IMR-90 (cell line): ENCODE measurements around the gene ERRFI1. TPM values are rescaled to one million over a fixed set of nuclear protein-coding genes. Genes with fewer than 3 reads are reported as not detected.

Experiments used
- ATAC-seq: fragments of 200-7000 bp; cut with Tn5 transposase; 2 replicates; pipeline ENCODE4 v1.9.1; 2020; ENCODE audit warnings: low read depth, mild to moderate bottlenecking, moderate library complexity
- BruUV-seq: library from RNA; stranded (reverse); fragments of 400-500 nt; replicated peaks from 2 replicates; lab custom pipeline; 2021; lab: Mats Ljungman, UMichigan
- CTCF ChIA-PET: fragments of 300-600 bp; formaldehyde crosslinking; extraction: SDS; loops from one replicate; lab custom pipeline; 2021; ENCODE audit warnings: antibody characterized with exemption; lab: Yijun Ruan, JAX
- POLR2A ChIA-PET: fragments of 300-600 bp; sonication (Branson Sonifier 250); formaldehyde crosslinking; loops from one replicate; lab custom pipeline; 2022; ENCODE audit warnings: antibody characterized with exemption; ENCODE audit not compliant: unreplicated experiment; lab: Charles Lee
- DNase-seq: peaks from one replicate; pipeline ENCODE4 v3.0.0; 2013
- H2AFZ ChIP-seq: replicated peaks from 2 replicates; pipeline ENCODE3; 2013; ENCODE audit warnings: low read length, mild to moderate bottlenecking; ENCODE audit not compliant: poor library complexity
- H2AK5ac ChIP-seq: 2 replicates; pipeline ENCODE4 v1.6.1; 2013; ENCODE audit warnings: low read depth, low read length, inconsistent platforms
- H2AK9ac ChIP-seq: replicated peaks from 2 replicates; pipeline ENCODE3; 2013; ENCODE audit warnings: mild to moderate bottlenecking, low read depth, low read length, moderate library complexity; ENCODE audit not compliant: poor library complexity
- H2BK120ac ChIP-seq: 2 replicates; pipeline ENCODE4 v1.6.1; 2013; ENCODE audit warnings: low read depth, low read length, inconsistent platforms
- H2BK15ac ChIP-seq: 3 replicates; pipeline ENCODE4 v1.6.1; 2013; ENCODE audit warnings: low read depth, low read length, inconsistent platforms
- H2BK20ac ChIP-seq: 2 replicates; pipeline ENCODE4 v1.6.1; 2013; ENCODE audit warnings: low read depth, mild to moderate bottlenecking, inconsistent platforms, low read length, moderate library complexity
- H2BK5ac ChIP-seq: 2 replicates; pipeline ENCODE4 v1.6.1; 2013; ENCODE audit warnings: mild to moderate bottlenecking, low read depth, low read length, inconsistent platforms; ENCODE audit not compliant: poor library complexity, severe bottlenecking
- H3K14ac ChIP-seq: replicated peaks from 2 replicates; pipeline ENCODE4 v1.6.1; 2013; ENCODE audit warnings: low read depth, low read length, inconsistent platforms
- H3K18ac ChIP-seq: 2 replicates; pipeline ENCODE4 v1.6.1; 2013; ENCODE audit warnings: low read depth, low read length, control low read depth
- H3K23ac ChIP-seq: 2 replicates; pipeline ENCODE4 v1.6.1; 2013; ENCODE audit warnings: low read depth, low read length, inconsistent platforms
- H3K27ac ChIP-seq: 2 replicates; pipeline ENCODE4 v1.5.1; 2013; ENCODE audit warnings: mild to moderate bottlenecking, control low read depth, low read length; ENCODE audit not compliant: insufficient read depth
- H3K27me3 ChIP-seq: 2 replicates; pipeline ENCODE4 v1.6.1; 2013; ENCODE audit warnings: low read length; ENCODE audit not compliant: control insufficient read depth, insufficient read depth
- H3K36me3 ChIP-seq: 2 replicates; pipeline ENCODE4 v1.6.1; 2013; ENCODE audit warnings: low read length, mixed read lengths; ENCODE audit not compliant: control insufficient read depth, insufficient read depth
- H3K4ac ChIP-seq: 2 replicates; pipeline ENCODE4 v1.6.1; 2013; ENCODE audit warnings: low read depth, low read length, inconsistent platforms
- H3K4me1 ChIP-seq: 2 replicates; pipeline ENCODE4 v1.6.1; 2013; ENCODE audit warnings: low read length, mixed read lengths; ENCODE audit not compliant: control insufficient read depth, insufficient read depth
- H3K4me2 ChIP-seq: 2 replicates; pipeline ENCODE4 v1.6.1; 2013; ENCODE audit warnings: low read depth, mild to moderate bottlenecking, control low read depth, low read length, moderate library complexity
- H3K4me3 ChIP-seq: 2 replicates; pipeline ENCODE4 v1.5.1; 2013; ENCODE audit warnings: low read depth, mild to moderate bottlenecking, control low read depth, low read length, moderate library complexity; ENCODE audit not compliant: insufficient read depth
- H3K56ac ChIP-seq: 2 replicates; pipeline ENCODE4 v1.6.1; 2013; ENCODE audit warnings: low read length, inconsistent platforms; ENCODE audit not compliant: insufficient read depth; ENCODE audit errors: extremely low read depth
- H3K79me1 ChIP-seq, 2 experiments: 2 replicates each; pipeline ENCODE4 v1.6.1; 2013; ENCODE audit warnings: low read length in 2 of 2, inconsistent platforms in 1 of 2, low read depth in 1 of 2
- H3K9ac ChIP-seq: 2 replicates; pipeline ENCODE4 v1.6.1; 2013; ENCODE audit warnings: low read depth, low read length, control low read depth
- H3K9me1 ChIP-seq: 2 replicates; pipeline ENCODE4 v1.6.1; 2013; ENCODE audit warnings: low read length, inconsistent platforms; ENCODE audit not compliant: insufficient read depth
- H3K9me3 ChIP-seq: 2 replicates; pipeline ENCODE4 v1.6.1; 2013; ENCODE audit warnings: low read length; ENCODE audit not compliant: control insufficient read depth, insufficient read depth
- H4K20me1 ChIP-seq: 2 replicates; pipeline ENCODE4 v1.6.1; 2013; ENCODE audit warnings: low read length, inconsistent platforms; ENCODE audit not compliant: insufficient read depth
- H4K5ac ChIP-seq: 2 replicates; pipeline ENCODE4 v1.6.1; 2013; ENCODE audit warnings: mild to moderate bottlenecking, low read depth, low read length, control low read depth
- H4K8ac ChIP-seq, 2 experiments: 2 replicates each; pipeline ENCODE4 v1.6.1; 2013; ENCODE audit warnings: low read depth in 2 of 2, low read length in 2 of 2, control low read depth in 1 of 2, inconsistent platforms in 1 of 2
- H4K91ac ChIP-seq: 2 replicates; pipeline ENCODE4 v1.6.1; 2013; ENCODE audit warnings: low read depth, low read length, inconsistent platforms; ENCODE audit not compliant: insufficient read depth
- MAFK ChIP-seq: IDR thresholded peaks from 2 replicates; pipeline ENCODE4 v1.6.1; 2012; ENCODE audit warnings: low read depth, low read length, improper control_type of control experiment
- RAD21 ChIP-seq: IDR thresholded peaks from 2 replicates; pipeline ENCODE4 v1.6.1; 2012; ENCODE audit warnings: low read length, improper control_type of control experiment
- WGBS, 2 experiments: methylation state at CpG; one replicate each; pipeline versions ENCODE4 v1.1.5 to v1.1.7; 2013; ENCODE audit warnings: missing lambda C conversion rate in 2 of 2; ENCODE audit not compliant: insufficient read length in 1 of 2; ENCODE audit errors: extremely low coverage in 2 of 2; 5-methylcytosine and 5-hydroxymethylcytosine counted together
- dilution Hi-C: fragments of 300-500 bp; cut with HindIII; formaldehyde crosslinking; loops from one replicate; pipeline ENCODE4 v1.14.3; 2018; ENCODE audit warnings: low sequenced_read_pairs; ENCODE audit not compliant: unreplicated experiment
- in situ Hi-C: fragments of 300-500 bp; cut with MboI; formaldehyde crosslinking; loops from 3 replicates; pipeline ENCODE4 v1.14.3; 2019; ENCODE audit warnings: low sequenced_read_pairs, inconsistent platforms, mixed read lengths
- intact Hi-C: fragments of 100-400 bp; cut with micrococcal nuclease; formaldehyde crosslinking; loops from 2 replicates; pipeline ENCODE4 v1.10.0; 2022
- polyA plus RNA-seq, 3 experiments: library from polyadenylated mRNA; depleted of rRNA; stranded (reverse); fragments of >200 nt; gene quantifications; 2 replicates each; pipeline ENCODE4 v1.2.3, GENCODE V29; 2012; ENCODE audit warnings: low replicate concordance in 1 of 3
- total RNA-seq: library from RNA; depleted of rRNA; stranded (reverse); fragments of >200 nt; gene quantifications from 2 replicates; pipeline ENCODE4 v1.2.3, GENCODE V29; 2012

ERRFI1 gene
- total and polyA plus RNA-seq, 2 of the 4 experiments (the other 2 are of a cell fraction): 101 to 145 TPM

DNA sequence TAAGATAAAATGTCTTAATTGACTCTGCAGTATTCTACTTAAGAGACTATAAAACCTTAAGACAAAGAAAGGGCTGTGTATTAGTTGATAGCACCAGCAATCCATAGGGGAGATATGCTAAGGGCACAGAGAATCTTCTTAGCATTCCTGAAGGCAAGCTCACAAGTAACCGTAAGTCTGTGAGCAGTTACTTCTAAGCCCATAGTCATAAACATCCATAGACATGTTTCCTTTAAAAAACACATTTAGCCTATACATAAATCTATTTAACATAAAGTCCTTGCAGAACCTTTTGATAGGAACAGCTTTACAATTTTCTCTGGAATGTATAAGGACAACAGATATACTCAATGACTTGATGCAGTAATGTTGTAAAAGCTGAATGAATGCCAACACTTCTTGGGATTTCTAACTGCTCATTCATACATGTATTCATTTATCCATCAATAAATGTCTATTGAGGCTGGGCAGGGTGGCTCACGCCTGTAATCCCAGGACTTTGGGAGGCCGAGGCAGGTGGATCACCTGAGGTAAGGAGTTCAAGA is 6.3 kb upstream of the ERRFI1 start:
- no peaks in the 10 kb centered on the region for H3K79me1 ChIP-seq
- peak; percentile 63 for DNase-seq
- no peak overlapping the region; the same call in 1 of the 2 replicates for H2BK20ac ChIP-seq
- peak overlapping the region; percentile 69; the same call in 1 of the 2 replicates for H3K18ac ChIP-seq
- BruUV-seq: no TSS peak
- ATAC-seq: peak; percentile 54
- peaks cover 5% of the 10 kb centered on the region for H3K4me1 ChIP-seq
- CTCF ChIA-PET: interaction anchor here (1.0 to 2.2 kb wide), 3 partner anchors 18 to 281 kb away, joined by 3 to 8 read pairs (median 7); no protein-coding TSS in a partner anchor
- no peak overlapping the region for H3K4me3 ChIP-seq
- no peak overlapping the region for H3K14ac ChIP-seq
- dilution Hi-C loops (no loop called here), in situ Hi-C loops (loop anchor here (10.0 kb wide), 2 partner anchors 92 to 182 kb away; no protein-coding TSS in a partner anchor), intact Hi-C loops (loop anchor here (2.0 kb wide), 1 partner anchor 62 kb away; no protein-coding TSS in a partner anchor)
- POLR2A ChIA-PET: no interaction called here
- no peaks in the 10 kb centered on the region for H3K9me1 ChIP-seq
- H2BK15ac ChIP-seq: no peak overlapping the region
- H2BK120ac ChIP-seq: peak overlapping the region; percentile 36; the same call in 1 of the 2 replicates
- H2AK9ac ChIP-seq: no peak overlapping the region
- peaks cover 3% of the 10 kb centered on the region; the same call in 1 of the 2 replicates for H4K20me1 ChIP-seq
- no CpG with 5 or more reads among the region's 3 CpGs for WGBS, 2 experiments
- H2AK5ac ChIP-seq: no peak overlapping the region
- no peaks in the 10 kb centered on the region for H3K36me3 ChIP-seq
- no peaks in the 10 kb centered on the region for H3K9me3 ChIP-seq
- peak; percentile 14; the same call in 1 of the 2 replicates for TF ChIP-seq RAD21
- no peak for TF ChIP-seq MAFK
- H3K27ac ChIP-seq: no peak overlapping the region
- H2BK5ac ChIP-seq: peak overlapping the region; percentile 88
- no peaks in the 10 kb centered on the region for H3K27me3 ChIP-seq
- no peak overlapping the region for H3K56ac ChIP-seq
- H4K8ac ChIP-seq: no peak overlapping the region
- no peak overlapping the region for H3K4me2 ChIP-seq
- H2AFZ ChIP-seq: no peak overlapping the region
- no peak overlapping the region; the same call in 1 of the 2 replicates for H4K5ac ChIP-seq
- H3K23ac ChIP-seq: no peak overlapping the region
- H3K4ac ChIP-seq: no peak overlapping the region
- H4K91ac ChIP-seq: no peak overlapping the region
- no peak overlapping the region for H3K9ac ChIP-seq
